ENCODE measurements around the gene SCN2A. TPM values are rescaled to one million over a fixed set of nuclear protein-coding genes. Genes with fewer than 3 reads are reported as not detected.

SCN2A gene
- total RNA-seq, 1 donor from 2014 or later, result 0.56 TPM

GRCh38 chr2:165414187-165414586 is 175.0 kb downstream of the SCN2A start:
- DNase-seq (ENCODE audit: low read depth), result no peak

GRCh38 chr2:165417009-165417408 is 177.8 kb downstream of the SCN2A start:
- no peak for DNase-seq (ENCODE audit: low read depth)

GRCh38 chr2:165420231-165420630 is 181.0 kb downstream of the SCN2A start:
- peak; percentile 58 for DNase-seq (ENCODE audit: low read depth)

- DNase-seq (ENCODE audit: low read depth), result no peak
These were observed 183.9 kb downstream of the SCN2A start for GRCh38 chr2:165423081-165423480.

- no peak for DNase-seq (ENCODE audit: low read depth)
These were observed 186.3 kb downstream of the SCN2A start for GRCh38 chr2:165425556-165425955.

GRCh38 chr2:165427686-165428085 is 188.5 kb downstream of the SCN2A start:
- DNase-seq (ENCODE audit: low read depth), result no peak

GRCh38 chr2:165428926-165429325 is 189.7 kb downstream of the SCN2A start:
- DNase-seq (ENCODE audit: low read depth), result no peak

- DNase-seq (ENCODE audit: low read depth), result no peak
These were observed 191.8 kb downstream of the SCN2A start for GRCh38 chr2:165431014-165431413.

- no peak for DNase-seq (ENCODE audit: low read depth)
These were observed 193.2 kb downstream of the SCN2A start for GRCh38 chr2:165432234-165432966.

GRCh38 chr2:165434865-165435496 is 195.8 kb downstream of the SCN2A start:
- DNase-seq (ENCODE audit: low read depth), result no peak

GRCh38 chr2:165435611-165436010 is 196.4 kb downstream of the SCN2A start:
- DNase-seq (ENCODE audit: low read depth), result no peak

GRCh38 chr2:165436559-165436958 is 197.3 kb downstream of the SCN2A start:
- no peak for DNase-seq (ENCODE audit: low read depth)

- DNase-seq (ENCODE audit: low read depth), result peak; percentile 78
These were observed 201.2 kb downstream of the SCN2A start for GRCh38 chr2:165440367-165440766.

Other genes starting within 250 kb of the SCN2A start
- gene SCN3A, start 35.4 kb upstream of the SCN2A start, total RNA-seq, result 0.05 TPM in 1 of 2 replicates, not detected in the other
- 1.0 and 3.3 TPM in 2 replicates for gene CSRNP3, start 230.3 kb downstream of the SCN2A start, total RNA-seq

Measured in myocyte (in vitro differentiated cells).